Stomach (tissue), 9 donors: Measurements from ENCODE around the gene CCDC83. TPM values are rescaled to one million over a fixed set of nuclear protein-coding genes. Genes with fewer than 3 reads are reported as not detected.

Experiments
- DNase-seq, 2 donors: peaks; one replicate each; pipeline versions ENCODE4 v3.0.0 to v3.0.0-alpha.2; 2013 to 2019
- H3K27ac ChIP-seq, 5 donors: fragments of 200-600 bp in 4 of 5; sonication (generic) in 4 of 5; one replicate each; pipeline ENCODE4 v1.5.1; 2013 to 2019; ENCODE audit warnings: mild to moderate bottlenecking in 1 of 5, moderate library complexity in 1 of 5
- H3K27me3 ChIP-seq, 3 donors: fragments of 200-600 bp; sonication (generic); one replicate each; pipeline ENCODE4 v1.5.1; 2017 to 2019; ENCODE audit warnings: mixed run types in 1 of 3
- H3K36me3 ChIP-seq, 4 donors: fragments of 200-600 bp; sonication (generic); 1 replicate in 3 of 4; 2 replicates in 1 of 4; pipeline ENCODE4 v1.5.1; 2016 to 2019
- H3K4me1 ChIP-seq, 4 donors: fragments of 200-600 bp; sonication (generic); one replicate each; pipeline ENCODE4 v1.5.1; 2016 to 2019
- H3K4me3 ChIP-seq, 4 donors: fragments of 200-600 bp; sonication (generic) in 3 of 4; one replicate each; pipeline ENCODE4 v1.5.1; 2016 to 2019; ENCODE audit warnings: mild to moderate bottlenecking in 1 of 4
- H3K9me3 ChIP-seq, 4 donors: fragments of 200-600 bp; sonication (generic); one replicate each; pipeline ENCODE4 v1.5.1; 2016 to 2019
- EP300 ChIP-seq: sonication (generic); formaldehyde crosslinking; IDR thresholded peaks from one replicate; pipeline ENCODE4 v1.6.1; 2017; ENCODE audit warnings: antibody characterized with exemption
- POLR2A ChIP-seq, 4 donors: fragments of 450-650 bp; IDR thresholded peaks; one replicate each; pipeline ENCODE4 v1.6.1; 2016; ENCODE audit warnings: antibody characterized with exemption in 4 of 4, control low read depth in 2 of 4, mild to moderate bottlenecking in 1 of 4, moderate library complexity in 1 of 4
- POLR2AphosphoS5 ChIP-seq, 3 donors: sonication (generic); formaldehyde crosslinking; IDR thresholded peaks; one replicate each; pipeline ENCODE4 v1.6.1; 2016; ENCODE audit warnings: antibody characterized with exemption in 3 of 3
- WGBS, 5 donors: extraction: QIAGEN DNeasy Blood & Tissue Kit in 3 of 5; methylation state at CpG; one replicate each; pipeline versions ENCODE4 v1.1.5 to v1.1.7; 2013 to 2018; 5-methylcytosine and 5-hydroxymethylcytosine counted together
- intact Hi-C: fragments of 100-400 bp; cut with DNase I; formaldehyde crosslinking; loops from one replicate; pipeline ENCODE4 v1.15.1; 2023; ENCODE audit warnings: low total_unique reads
- polyA plus RNA-seq, 3 donors: library from polyadenylated mRNA; stranded (reverse); fragments of 200-250 nt; gene quantifications; one replicate each; pipeline ENCODE4 v1.2.3, GENCODE V29; 2013
- total RNA-seq, 5 donors: library from RNA; depleted of rRNA; stranded (reverse); fragments of >200 nt; gene quantifications; one replicate each; pipeline versions ENCODE4 v1.1.0 to v1.2.3, GENCODE V29; 2014 to 2016
- TF ChIP-seq, protein P1 (sequence below), 7 experiments: fragments of 450-650 bp in 4 of 7; fragments of 200-600 bp in 3 of 7; sonication (generic) in 3 of 7; IDR thresholded peaks; one replicate each; pipeline ENCODE4 v1.5.1; 2016 to 2019; ENCODE audit warnings: antibody characterized with exemption in 7 of 7, control low read depth in 2 of 7, mild to moderate bottlenecking in 1 of 7
- donor health status: healthy with polysubstance abuse.
- donor health status: Bipolar disorder and iron deficiency.
- donor health status: healthy.

CCDC83 gene
- total and polyA plus RNA-seq, 8 donors, result 0.45 to 2.6 TPM; not detected in 6

DNA sequence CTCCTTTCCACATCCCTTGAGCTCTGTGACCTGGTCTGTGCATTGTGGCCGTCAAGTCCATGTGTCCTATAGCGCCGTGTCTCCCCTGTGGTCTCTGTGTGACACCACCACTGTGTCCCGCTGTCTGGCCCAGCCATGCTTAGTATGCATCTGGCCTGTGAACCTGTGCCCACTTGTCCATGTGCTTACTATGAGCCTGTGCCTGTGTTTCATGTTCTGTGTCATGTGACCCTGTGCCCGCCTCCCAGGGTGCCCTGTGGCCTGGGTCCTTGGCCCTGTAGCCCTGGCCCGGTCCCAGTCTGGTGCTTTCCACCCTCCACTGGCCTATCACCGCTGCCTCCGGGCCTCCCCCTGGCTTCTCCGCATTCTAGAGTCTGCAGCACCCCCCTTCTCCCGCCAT lies 80.6 kb downstream of the CCDC83 start:
- TF ChIP-seq EP300, result no peak
- TF ChIP-seq, protein P1, sequence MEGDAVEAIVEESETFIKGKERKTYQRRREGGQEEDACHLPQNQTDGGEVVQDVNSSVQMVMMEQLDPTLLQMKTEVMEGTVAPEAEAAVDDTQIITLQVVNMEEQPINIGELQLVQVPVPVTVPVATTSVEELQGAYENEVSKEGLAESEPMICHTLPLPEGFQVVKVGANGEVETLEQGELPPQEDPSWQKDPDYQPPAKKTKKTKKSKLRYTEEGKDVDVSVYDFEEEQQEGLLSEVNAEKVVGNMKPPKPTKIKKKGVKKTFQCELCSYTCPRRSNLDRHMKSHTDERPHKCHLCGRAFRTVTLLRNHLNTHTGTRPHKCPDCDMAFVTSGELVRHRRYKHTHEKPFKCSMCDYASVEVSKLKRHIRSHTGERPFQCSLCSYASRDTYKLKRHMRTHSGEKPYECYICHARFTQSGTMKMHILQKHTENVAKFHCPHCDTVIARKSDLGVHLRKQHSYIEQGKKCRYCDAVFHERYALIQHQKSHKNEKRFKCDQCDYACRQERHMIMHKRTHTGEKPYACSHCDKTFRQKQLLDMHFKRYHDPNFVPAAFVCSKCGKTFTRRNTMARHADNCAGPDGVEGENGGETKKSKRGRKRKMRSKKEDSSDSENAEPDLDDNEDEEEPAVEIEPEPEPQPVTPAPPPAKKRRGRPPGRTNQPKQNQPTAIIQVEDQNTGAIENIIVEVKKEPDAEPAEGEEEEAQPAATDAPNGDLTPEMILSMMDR (IDR thresholded peaks at IDR 0.05), result no peak
- no peak for TF ChIP-seq POLR2A (IDR thresholded peaks at IDR 0.05)
- TF ChIP-seq POLR2AphosphoS5 (IDR thresholded peaks at IDR 0.05), result no peak
- peaks cover 0 to 8% (median 0%) of the 10 kb centered on the region in 4 donors for H3K4me1 ChIP-seq
- no peak for DNase-seq
- no peak overlapping the region for H3K4me3 ChIP-seq
- intact Hi-C loops, result no loop called here
- H3K27ac ChIP-seq, result no peak overlapping the region
- no peaks in the 10 kb centered on the region for H3K36me3 ChIP-seq
- H3K27me3 ChIP-seq, result no peaks in the 10 kb centered on the region
- WGBS, 5 donors, result 91 to 95% (median 94%) methylated on average over 10 of the region's 10 CpGs
- H3K9me3 ChIP-seq, result no peaks in the 10 kb centered on the region

DNA sequence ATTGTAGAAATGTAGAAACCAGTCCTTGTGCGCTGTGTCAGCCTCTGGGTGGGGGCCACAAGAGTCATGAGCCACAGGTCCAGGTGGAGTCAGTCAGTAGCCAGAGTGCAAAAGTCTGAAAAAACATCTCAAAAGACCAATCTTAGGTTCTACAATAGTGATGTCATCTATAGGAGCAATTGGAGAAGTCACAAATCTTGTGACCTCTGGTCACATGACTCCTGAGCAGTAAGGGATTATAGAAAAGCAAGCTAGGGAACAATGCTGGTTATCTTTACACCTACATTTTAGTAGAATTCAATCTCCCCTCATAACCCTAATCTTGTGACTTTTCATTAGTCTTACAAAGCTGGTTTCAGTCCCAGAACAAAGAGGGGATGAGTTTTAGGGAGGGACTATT lies 82.7 kb downstream of the CCDC83 start:
- H3K27me3 ChIP-seq, result no peaks in the 10 kb centered on the region
- no peak overlapping the region for H3K4me3 ChIP-seq
- H3K36me3 ChIP-seq, result no peaks in the 10 kb centered on the region
- no peak for DNase-seq
- H3K27ac ChIP-seq, result no peak overlapping the region
- intact Hi-C loops, result no loop called here
- TF ChIP-seq POLR2AphosphoS5 (IDR thresholded peaks at IDR 0.05) (no peak), EP300 (no peak), POLR2A (IDR thresholded peaks at IDR 0.05) (no peak)
- TF ChIP-seq, protein P1 (IDR thresholded peaks at IDR 0.05), result no peak
- WGBS, 5 donors, result 98 to 100% (median 100%) methylated on average over 1 of the region's 1 CpG
- H3K9me3 ChIP-seq, result no peaks in the 10 kb centered on the region
- H3K4me1 ChIP-seq, result peaks cover 0 to 8% (median 0%) of the 10 kb centered on the region in 4 donors

DNA sequence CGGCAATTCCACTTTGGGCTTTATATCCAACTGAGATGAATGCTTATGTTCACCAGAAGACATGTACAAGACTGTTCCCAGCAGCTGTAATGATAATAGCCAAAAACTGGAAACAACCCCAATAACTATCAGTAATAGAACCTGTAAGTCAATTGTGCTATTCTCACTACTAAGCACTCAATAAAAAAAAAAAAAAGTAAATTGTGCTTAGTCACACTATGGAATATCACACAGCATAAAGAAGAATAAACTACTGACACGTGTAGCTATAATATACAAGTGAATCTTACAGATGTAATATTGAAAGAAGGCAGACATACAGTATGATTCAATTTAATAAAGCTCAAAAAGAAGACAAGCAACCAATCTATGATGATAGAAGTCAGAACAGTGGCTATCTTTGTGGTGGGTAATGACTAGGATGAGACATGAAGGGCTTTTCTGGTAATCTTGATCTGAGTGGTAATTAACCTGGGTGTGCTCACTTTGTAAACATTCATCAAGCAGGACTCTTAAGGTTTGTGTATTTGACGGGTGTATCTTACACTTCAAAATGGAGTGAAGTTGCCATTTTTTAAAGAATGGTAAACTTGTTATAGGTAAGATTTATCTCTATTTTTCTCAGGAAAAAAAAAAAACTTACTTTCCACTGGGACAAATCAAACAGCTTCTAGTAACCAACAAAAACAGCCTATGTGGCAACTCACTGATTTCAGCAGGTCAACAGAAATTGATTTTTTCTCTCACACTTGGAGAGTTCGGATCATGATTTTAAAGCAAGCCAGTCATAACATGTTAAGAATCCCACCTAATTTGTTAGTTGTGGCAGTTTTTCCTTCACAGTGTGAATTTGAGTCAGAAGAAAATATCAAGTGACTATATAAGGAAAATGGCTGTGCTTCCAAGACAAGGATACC lies 84.2 kb downstream of the CCDC83 start:
- Histone ChIP-seq H3K27ac (no peak overlapping the region), H3K27me3 (no peaks in the 10 kb centered on the region), H3K4me3 (no peak overlapping the region), H3K4me1 (peaks cover 0 to 6% (median 0%) of the 10 kb centered on the region in 4 donors), H3K36me3 (no peaks in the 10 kb centered on the region), H3K9me3 (no peaks in the 10 kb centered on the region)
- 70 to 84% (median 74%) methylated on average over 4 of the region's 4 CpGs for WGBS, 5 donors
- intact Hi-C loops, result loop anchor here (10.0 kb wide), 1 partner anchor 275 kb away; no protein-coding TSS in a partner anchor
- DNase-seq, result no peak
- TF ChIP-seq POLR2A (IDR thresholded peaks at IDR 0.05), result no peak
- TF ChIP-seq, protein P1 (IDR thresholded peaks at IDR 0.05), result no peak
- TF ChIP-seq POLR2AphosphoS5 (IDR thresholded peaks at IDR 0.05), result no peak

DNA sequence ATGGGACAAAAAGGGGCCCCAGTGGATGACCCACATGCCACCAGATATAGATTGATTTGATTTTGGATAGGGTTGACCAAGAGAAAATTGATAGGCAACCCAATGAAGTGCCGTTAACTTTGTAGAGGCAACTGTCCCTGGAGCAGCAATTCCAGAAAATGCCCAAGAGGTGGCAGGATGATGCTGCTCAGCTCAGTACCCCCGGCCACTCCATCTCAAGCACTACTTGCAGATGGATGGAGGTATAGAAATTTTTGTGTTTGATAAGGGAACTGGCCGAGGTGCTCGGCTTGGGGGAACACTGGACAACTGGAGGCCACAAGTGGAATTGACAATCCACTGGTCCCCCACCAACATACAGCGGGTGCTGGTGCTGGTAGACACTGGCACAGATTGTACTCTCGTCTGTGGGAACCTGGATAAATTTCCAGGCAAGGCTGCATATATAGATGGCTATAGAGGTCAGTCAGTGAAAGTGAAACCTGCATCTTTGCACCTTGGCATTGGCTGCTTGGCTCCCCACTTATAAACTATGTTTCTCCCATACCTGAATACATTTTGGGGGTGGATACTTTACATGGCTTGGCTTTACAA lies 86.3 kb downstream of the CCDC83 start:
- Histone ChIP-seq H3K27ac (no peak overlapping the region), H3K9me3 (no peaks in the 10 kb centered on the region), H3K4me3 (no peak overlapping the region), H3K36me3 (no peaks in the 10 kb centered on the region), H3K27me3 (no peaks in the 10 kb centered on the region), H3K4me1 (no peaks in the 10 kb centered on the region)
- TF ChIP-seq EP300, result no peak
- TF ChIP-seq, protein P1 (IDR thresholded peaks at IDR 0.05), result peak in 5 of 7 experiments; percentile 42 to 69 (median 57)
- intact Hi-C loops, result loop anchor here (10.0 kb wide), 1 partner anchor 273 kb away; no protein-coding TSS in a partner anchor
- DNase-seq, result peak; percentile 40 to 65
- 26 to 51% (median 28%) methylated on average over 6 of the region's 6 CpGs for WGBS, 5 donors
